Measurements from ENCODE around the gene ASPSCR1.

Gene ASPSCR1

DNA sequence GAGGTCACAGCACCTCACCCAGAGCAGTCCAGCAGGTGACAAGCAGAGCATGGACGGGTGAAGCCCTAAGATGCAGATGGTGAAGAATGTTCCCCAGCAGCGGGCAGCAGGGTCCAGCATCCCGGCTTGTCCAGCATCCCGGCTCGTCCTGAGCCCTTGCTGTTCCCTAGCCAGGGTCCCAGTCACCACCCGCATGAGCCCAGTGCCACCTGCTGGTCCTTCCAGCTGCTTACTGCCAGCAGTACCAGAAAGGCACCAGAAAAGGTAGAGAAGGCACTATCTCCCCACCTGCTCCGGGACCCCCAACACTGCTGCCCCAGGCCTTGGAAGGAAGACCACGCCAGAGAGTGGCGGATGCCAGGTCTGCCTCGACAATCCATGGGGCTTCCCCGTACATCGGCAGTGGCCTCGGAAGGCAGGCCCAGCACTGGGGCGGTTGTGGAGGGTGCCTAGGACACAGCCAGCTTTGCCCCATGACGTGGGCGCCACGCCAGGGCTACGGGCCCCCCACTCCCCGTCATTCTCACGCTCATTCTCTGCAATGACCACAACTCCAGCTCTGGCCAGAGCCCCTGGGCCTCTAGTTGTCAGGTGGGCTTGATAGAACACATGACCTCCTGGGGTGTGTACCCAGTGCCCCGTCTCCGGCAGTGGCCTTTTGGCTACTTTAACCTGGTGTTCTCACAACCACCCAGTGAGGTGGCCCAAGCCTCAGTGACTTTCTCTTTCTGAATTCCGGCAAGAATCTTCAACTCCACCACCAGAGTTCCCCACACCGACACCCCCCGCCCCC, 43.9 kb downstream of the ASPSCR1 start:
- in situ Hi-C loops (cut with HindIII; ENCODE audit: low sequenced_read_pairs) = no loop called here

DNA sequence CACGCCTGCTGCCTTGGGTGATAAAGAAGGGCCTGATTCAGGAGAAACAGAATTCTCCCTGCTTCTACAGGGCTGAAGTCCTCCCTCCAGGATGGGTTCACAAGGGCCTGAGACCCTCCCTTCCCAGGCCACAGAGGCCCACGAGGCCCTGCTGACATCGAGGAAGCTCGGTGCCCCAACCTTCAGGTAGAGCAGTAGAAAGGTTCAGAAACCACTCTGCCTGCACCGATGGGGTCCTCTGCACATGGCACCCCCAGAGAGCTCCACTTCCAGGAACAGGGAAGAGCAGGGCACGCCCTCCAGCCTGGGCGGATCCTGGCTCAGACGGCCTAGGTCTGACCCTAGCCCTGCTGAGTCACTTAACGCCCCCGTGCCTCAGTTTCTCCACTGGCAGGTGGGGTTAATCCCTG, 44.5 kb downstream of the ASPSCR1 start:
- in situ Hi-C loops (cut with HindIII; ENCODE audit: low sequenced_read_pairs) = no loop called here

DNA sequence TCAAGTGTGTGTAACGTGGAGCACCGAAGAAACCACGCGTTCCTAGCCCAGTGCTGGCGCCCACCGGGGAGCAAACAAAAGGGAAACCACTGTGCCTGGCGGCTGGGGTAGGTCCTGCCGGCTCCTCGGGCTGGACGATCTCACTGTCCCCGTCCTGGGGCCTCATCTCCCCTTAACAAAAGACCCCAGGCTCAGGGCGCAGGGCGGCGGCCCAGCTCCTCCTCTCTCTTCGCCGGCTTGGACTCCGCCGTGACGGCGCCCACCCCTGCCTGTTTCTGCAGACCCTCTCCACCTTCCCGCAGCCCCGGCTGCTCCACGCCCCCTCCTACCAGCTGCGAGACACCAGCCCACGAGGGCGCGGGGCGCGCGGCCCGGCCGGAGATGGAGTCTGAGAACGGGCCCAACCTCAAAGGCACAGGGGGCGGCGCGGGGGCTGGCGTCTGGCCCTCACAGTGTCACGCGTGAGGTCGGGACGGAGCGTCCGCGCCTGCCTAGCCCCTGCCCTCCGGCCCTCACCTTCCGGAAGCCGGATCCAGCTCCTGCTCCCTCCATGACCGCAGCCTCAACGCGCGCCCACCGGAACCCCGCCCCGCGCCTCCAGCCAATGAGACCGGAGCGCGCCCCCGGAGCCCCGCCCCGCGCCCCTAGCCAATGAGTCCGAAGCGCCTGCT, 45.0 kb downstream of the ASPSCR1 start, which contains the start of gene CENPX:
CENPX (minus strand) TSS at position 569 of the 671 bp plus-strand sequence; CDS start at position 552, 17 bp downstream.
- in situ Hi-C loops (cut with HindIII; ENCODE audit: low sequenced_read_pairs) = no loop called here

DNA sequence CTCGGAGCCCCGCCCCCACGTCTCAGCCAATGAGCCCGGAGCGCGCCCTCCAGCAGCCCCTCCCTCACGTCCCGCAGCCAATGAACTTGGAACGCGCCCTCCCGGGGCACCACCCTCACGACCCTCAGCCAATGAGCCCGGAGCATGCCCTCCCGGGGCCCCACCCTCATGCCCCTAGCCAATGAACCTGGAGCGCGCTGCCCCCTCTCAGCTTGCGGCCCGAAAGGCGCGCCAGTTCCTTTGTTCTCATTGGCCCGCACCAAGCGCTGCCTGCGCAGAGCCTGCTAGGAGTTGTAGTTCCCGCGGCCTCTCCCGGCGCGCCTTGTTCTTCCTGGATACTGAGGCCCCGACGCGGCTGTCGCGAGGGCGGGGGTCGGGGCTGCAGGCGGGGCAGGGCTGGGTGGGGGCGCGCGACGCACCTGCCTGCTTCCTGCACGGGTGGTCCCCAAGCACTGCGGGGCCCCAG, 45.6 kb downstream of the ASPSCR1 start, which contains the start of gene LRRC45:
LRRC45 (plus strand) TSS at position 325 of the 466 bp plus-strand sequence. CDS start 339 bp downstream, outside the sequence.
- in situ Hi-C loops (cut with HindIII; ENCODE audit: low sequenced_read_pairs) = no loop called here

DNA sequence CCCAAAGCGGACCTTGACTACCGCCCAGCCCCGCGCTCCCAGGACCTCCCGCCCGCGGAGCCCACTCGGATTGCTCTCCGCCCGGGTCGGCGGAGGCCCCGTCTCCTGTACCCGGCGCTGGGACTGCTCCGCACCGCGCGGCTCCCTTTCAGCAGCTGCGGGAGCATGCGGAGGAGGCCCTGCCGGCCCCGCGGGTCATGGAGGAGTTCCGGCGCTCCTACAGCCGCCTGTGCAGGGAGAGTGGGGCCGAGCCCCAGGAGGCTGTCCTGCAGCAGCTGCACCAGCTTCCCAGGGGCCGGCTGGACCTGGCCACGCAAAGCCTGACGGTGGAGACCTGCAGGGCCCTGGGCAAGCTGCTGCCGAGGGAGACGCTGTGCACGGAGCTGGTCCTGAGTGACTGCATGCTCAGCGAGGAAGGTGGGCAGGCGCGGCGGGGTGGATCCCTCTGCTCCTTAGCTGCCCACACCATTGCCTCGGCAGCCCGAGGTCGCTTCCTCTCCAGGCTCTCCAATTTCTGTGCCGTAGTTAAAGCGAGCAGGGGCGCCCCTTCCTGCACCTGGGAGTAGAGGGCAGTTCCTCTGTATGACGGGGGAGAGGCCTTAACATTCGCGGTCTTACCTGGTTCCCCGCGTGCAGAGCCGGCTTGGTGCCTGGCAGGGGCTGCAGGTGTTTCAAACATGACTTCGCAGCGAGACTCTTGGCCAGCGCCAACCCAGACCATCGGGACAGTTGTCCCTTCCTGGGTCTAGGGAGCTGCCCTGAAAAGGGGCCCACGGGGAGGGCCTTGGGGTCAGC, 46.2 kb downstream of the ASPSCR1 start:
- in situ Hi-C loops (cut with HindIII; ENCODE audit: low sequenced_read_pairs) = no loop called here

- in situ Hi-C loops (cut with HindIII; ENCODE audit: low sequenced_read_pairs) = no loop called here
These were observed 47.4 kb downstream of the ASPSCR1 start for GRCh38 chr17:82024859-82025258.

DNA sequence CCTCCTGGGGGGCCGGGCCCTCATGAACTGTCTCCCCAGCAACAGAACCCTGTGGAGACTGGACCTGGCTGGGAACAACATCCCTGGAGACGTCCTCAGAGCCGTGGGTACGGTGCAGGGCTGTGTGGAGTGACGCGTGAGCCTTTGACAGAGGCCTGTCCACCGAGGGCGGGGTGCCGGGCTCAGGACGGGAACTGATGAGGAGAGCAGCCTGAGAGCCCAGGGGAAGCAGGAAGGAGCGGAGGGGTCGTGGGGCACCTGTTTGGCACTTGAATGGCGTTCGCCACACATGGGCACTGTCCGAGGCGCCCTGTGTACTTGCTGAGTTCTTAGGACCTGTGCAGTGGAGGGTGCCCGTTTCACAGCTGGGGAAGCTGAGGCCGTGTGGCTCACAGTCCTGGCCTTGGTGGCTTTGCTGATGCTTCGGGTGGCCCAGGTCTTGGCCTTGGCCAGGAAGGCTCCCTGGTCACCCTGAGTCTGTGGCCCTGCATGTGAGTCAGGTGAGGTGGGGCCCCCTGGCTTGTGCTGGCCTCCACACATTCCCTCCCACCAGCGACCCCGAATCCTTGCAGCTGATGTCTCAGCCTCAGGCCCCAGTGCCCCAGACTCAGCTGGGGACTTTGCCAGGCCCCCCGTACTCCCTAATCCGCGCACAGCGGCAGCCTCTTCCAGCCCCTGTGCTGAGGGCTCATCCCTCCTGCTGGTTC, 48.1 kb downstream of the ASPSCR1 start:
- in situ Hi-C loops (cut with HindIII; ENCODE audit: low sequenced_read_pairs) = no loop called here

GRCh38 chr17:82028246-82028645, 50.8 kb downstream of the ASPSCR1 start:
- in situ Hi-C loops (cut with HindIII; ENCODE audit: low sequenced_read_pairs) = no loop called here

- in situ Hi-C loops (cut with HindIII; ENCODE audit: low sequenced_read_pairs) = no loop called here
These were observed 51.5 kb downstream of the ASPSCR1 start for GRCh38 chr17:82028966-82029365.

DNA sequence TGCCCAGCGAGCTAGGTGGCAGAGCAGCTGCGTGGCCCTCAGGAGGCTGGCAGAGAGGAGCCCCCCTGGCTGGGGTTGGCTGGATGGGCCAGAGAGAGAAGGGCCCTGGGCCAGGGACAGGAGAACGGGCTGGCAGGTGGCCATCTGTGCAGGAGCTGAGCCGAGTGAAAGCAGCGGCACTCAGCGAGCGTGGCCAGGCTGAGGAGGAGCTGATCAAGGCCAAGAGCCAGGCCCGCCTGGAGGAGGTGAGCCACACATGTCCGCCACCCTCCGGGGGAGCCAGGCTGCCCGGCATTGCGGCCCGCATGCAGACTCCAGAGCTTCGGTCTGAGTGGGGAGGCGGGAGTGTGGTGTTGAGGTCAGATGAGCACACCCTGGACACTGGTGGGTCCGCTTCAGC, 52.0 kb downstream of the ASPSCR1 start:
- in situ Hi-C loops (cut with HindIII; ENCODE audit: low sequenced_read_pairs) = no loop called here

- in situ Hi-C loops (cut with HindIII; ENCODE audit: low sequenced_read_pairs) = no loop called here
These were observed 52.6 kb downstream of the ASPSCR1 start for GRCh38 chr17:82029990-82030469.

DNA sequence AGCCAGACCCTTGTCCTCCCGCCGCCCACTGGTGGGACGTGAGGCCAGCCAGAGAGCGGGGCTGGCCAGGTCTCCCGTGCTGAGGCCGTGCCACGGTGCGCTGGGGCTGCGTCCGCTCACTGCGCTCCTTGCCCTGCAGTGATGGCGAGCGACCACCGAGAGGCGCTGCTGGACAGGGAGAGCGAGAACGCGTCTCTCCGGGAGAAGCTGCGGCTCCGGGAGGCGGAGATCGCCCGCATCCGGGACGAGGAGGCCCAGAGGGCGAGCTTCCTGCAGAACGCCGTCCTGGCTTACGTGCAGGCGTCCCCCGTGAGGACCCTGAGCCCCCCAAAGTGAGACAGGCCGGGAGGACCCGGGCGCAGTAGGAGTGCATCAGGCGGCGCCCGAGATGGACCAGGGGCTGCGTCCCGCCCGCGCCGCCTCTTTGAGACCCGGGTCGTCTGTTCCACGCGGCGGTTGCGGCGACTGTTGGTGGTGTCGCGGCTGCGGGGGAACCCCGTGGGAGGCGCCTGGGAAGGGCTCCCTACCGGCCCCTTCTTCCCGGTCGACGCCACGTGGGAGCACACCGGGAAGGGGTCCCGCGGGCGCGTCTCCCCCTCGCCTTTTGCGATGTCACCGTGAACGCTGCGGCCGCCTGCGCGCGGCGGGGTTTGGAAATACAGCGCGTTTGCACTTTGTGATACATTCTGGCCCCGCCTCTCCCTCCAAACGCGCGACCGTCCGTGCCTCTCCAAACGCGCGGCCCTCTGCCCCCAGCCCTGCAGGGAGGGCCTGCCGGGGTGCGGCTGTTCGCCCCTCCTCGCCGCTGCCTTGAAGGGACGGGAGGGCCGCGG, 53.3 kb downstream of the ASPSCR1 start:
- in situ Hi-C loops (cut with HindIII; ENCODE audit: low sequenced_read_pairs) = no loop called here

GRCh38 chr17:82031303-82031884, 54.0 kb downstream of the ASPSCR1 start, which contains the start of gene RAC3:
Gene RAC3, plus strand, starts transcription at chr17:82031678. Its CDS starts 84 bp downstream, at chr17:82031762.
- in situ Hi-C loops (cut with HindIII; ENCODE audit: low sequenced_read_pairs) = no loop called here

GRCh38 chr17:82031885-82032627, 54.6 kb downstream of the ASPSCR1 start:
- in situ Hi-C loops (cut with HindIII; ENCODE audit: low sequenced_read_pairs) = no loop called here

DNA sequence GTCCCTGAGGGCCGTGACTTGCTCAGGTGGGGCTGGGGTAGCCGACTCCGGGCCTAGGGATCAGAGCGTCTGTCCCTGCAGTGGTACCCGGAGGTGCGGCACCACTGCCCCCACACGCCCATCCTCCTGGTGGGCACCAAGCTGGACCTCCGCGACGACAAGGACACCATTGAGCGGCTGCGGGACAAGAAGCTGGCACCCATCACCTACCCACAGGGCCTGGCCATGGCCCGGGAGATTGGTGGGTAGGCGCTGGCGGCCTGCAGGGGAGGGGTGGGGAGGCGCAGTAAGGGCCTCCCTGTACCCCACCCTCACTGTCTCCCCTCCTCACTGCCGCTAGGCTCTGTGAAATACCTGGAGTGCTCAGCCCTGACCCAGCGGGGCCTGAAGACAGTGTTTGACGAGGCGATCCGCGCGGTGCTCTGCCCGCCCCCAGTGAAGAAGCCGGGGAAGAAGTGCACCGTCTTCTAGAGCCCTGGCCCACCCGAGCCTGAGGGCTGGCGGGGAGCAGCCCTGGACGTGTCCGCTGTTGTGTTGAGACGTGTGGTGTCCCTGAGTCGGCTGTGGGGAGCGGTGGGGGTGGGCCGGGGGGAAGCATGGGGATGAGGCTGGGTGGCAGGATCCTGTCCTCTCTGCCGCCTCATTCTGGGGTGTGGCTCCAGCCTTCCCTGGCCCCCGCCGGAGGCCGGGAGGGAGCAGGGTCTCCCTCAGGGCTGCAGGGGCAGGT, 56.1 kb downstream of the ASPSCR1 start:
- in situ Hi-C loops (cut with HindIII; ENCODE audit: low sequenced_read_pairs) = no loop called here

DNA sequence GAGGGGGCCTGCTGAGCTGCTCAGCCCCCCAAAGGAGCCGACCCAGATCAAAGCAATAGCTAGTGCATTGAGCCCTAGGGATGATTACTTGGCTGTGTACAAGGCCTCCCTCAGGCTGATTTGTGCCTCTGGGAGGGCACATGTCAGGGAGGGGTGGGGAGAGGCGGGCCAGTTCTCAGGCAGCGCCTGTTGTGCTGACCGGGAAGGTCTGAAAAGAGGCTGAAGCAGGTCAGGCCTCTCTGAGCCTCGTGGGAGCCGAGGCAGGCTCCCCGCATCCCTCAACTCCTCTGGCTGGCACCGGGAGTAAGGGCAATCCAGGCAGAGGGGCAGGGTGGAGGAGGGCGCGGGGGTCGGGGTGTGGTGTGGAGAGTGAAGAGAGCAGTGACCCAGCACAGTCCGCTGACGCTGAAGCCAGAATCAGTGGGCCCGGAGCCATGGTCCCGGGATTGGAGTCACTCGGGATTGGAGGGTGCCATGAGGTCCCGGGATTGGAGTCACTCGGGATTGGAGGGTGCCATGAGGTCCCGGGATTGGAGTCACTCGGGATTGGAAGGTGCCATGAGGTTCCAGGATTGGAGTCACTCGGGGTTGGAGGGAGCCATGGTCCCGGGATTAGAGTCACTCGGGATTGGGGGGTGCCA, 57.1 kb downstream of the ASPSCR1 start:
- in situ Hi-C loops (cut with HindIII; ENCODE audit: low sequenced_read_pairs) = no loop called here

- in situ Hi-C loops (cut with HindIII; ENCODE audit: low sequenced_read_pairs) = no loop called here
These were observed 58.1 kb downstream of the ASPSCR1 start for GRCh38 chr17:82035488-82035887.
